Effector memory CD8-positive, alpha-beta T cell (primary cell): ENCODE results near the gene ELAVL3.
"Not testable (repeated sequence)": the region's sequence is repeated elsewhere in the genome, so short reads cannot be mapped to it uniquely, and the experiment has no call there.

Source experiments
- ATAC-seq: fragments of 150-1000 bp; cut with Tn5 transposase; replicated peaks from 2 replicates; pipeline ENCODE4 v1.10.0; 2021; ENCODE audit warnings: mild to moderate bottlenecking, moderate library complexity
- DNase-seq, 3 experiments: peaks; one replicate each; pipeline ENCODE4 v3.0.0; 2021
- H3K27ac Mint-ChIP-seq, 2 donors: one replicate each; pipeline ENCODE4 v1.8.0; 2022; ENCODE audit warnings: mild to moderate bottlenecking in 2 of 2, mixed read lengths in 2 of 2, moderate library complexity in 2 of 2
- H3K27me3 Mint-ChIP-seq, 2 donors: one replicate each; pipeline ENCODE4 v1.8.0; 2022; ENCODE audit warnings: mixed read lengths in 2 of 2
- H3K36me3 Mint-ChIP-seq: one replicate; pipeline ENCODE4 v1.8.0; 2022; ENCODE audit warnings: mild to moderate bottlenecking, moderate library complexity, mixed read lengths; ENCODE audit not compliant: insufficient read depth
- H3K4me1 Mint-ChIP-seq, 2 donors: one replicate each; pipeline ENCODE4 v1.8.0; 2022; ENCODE audit warnings: low read depth in 2 of 2, mixed read lengths in 2 of 2
- H3K4me3 Mint-ChIP-seq, 2 donors: one replicate each; pipeline ENCODE4 v1.8.0; 2022; ENCODE audit warnings: mild to moderate bottlenecking in 2 of 2, mixed read lengths in 2 of 2, moderate library complexity in 2 of 2
- H3K9me3 Mint-ChIP-seq, 2 donors: one replicate each; pipeline ENCODE4 v1.8.0; 2022; ENCODE audit warnings: mixed read lengths in 2 of 2

The ELAVL3 gene

DNA sequence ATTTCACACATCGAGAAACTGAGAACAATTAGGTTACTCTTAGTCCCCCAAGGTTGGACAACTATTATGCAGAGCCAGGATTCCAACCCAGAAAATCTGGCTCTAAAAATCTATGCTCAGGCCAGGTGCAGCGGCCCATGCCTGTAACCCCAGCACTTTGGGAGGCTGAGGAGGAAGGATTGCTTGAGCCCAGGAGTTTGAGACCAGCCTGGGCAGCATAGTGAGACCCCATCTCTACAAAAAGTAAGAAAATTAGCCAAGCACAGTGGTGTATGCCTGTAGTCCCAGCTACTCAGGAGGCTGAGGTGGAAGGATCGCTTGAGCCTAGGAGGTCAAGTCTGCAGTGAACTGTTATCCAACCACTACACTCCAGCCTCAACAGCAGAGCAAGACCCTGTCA is 47.3 kb downstream of the ELAVL3 start:
- H3K4me3 Mint-ChIP-seq: peak overlapping the region; percentile 98
- not testable (repeated sequence) for H3K9me3 Mint-ChIP-seq, ATAC-seq, H3K27me3 Mint-ChIP-seq, DNase-seq
- H3K36me3 Mint-ChIP-seq: peaks cover 27% of the 10 kb centered on the region
- peak overlapping the region in 1 of 2 donors; percentile 95 for H3K27ac Mint-ChIP-seq
- H3K4me1 Mint-ChIP-seq: peaks cover 18% of the 10 kb centered on the region in 2 donors

DNA sequence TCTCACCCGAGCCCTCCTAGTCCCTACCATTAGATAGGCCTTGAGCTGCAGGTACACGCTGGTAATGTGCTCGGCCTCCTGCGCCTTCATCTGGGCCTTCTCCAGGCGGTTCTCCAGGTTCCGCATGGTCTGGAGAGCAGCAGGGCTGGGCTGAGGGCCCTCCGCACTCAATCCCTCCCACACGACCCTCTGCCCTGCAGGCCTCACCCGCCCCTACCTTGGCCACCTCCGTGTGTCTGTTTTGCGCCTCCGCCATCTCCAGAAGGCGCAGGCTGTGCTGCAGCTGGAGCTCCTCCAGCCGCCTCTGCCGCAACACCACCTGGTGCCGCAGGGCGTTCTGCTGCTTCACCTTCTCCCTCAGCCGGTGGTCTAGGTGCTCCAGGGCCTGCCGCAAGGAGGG is 54.2 kb downstream of the ELAVL3 start:
- Mint-ChIP-seq H3K27me3 (peaks cover 18 to 34% of the 10 kb centered on the region in 2 donors), H3K4me1 (peaks cover 16 to 18% of the 10 kb centered on the region in 2 donors), H3K36me3 (no peaks in the 10 kb centered on the region), H3K4me3 (no peak overlapping the region), H3K27ac (no peak overlapping the region), H3K9me3 (no peaks in the 10 kb centered on the region)
- ATAC-seq (no peak), DNase-seq (no peak)

DNA sequence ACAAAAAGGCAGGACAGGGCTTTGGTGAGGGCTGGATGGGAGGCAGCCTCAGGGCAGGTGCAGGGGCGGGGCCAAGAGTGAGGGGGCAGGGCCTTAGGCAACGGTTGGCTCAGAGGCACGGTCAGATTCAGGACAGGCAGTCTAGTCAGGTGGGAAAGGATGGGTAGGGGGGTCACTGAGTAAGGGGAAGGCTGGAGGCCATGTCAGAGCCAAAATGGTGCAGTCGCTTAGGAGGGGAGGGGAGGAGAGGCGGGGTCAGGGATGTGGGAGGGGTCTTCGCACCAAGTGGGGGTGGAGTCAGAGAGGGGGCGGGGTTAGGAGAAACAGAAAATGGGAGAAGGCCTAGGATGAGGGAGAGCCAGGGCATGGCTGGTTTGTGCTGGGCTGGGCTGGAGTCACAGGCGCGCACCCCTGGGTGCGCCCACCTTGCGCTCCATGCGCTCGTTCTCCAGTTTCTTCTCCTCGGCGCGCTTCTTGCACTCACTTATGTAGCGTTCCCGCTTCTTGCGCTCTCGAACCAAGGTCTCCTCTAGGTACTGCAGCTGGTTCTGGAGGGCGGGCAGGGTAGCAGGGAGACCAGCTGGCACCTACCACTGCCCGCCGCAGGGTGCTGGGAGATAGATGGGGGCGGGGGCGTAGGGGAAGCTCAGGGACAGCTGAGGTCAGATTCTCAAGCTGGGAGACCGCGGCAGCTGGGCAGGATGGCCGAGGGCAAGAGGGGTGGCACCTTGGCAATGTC is 55.0 kb downstream of the ELAVL3 start:
- DNase-seq (no peak), ATAC-seq (no peak)
- no peak overlapping the region for H3K27ac Mint-ChIP-seq
- no peak overlapping the region for H3K4me3 Mint-ChIP-seq
- peaks cover 26 to 41% of the 10 kb centered on the region in 2 donors for H3K27me3 Mint-ChIP-seq
- H3K4me1 Mint-ChIP-seq: peaks cover 22 to 25% of the 10 kb centered on the region in 2 donors
- no peaks in the 10 kb centered on the region for H3K9me3 Mint-ChIP-seq
- no peaks in the 10 kb centered on the region for H3K36me3 Mint-ChIP-seq

DNA sequence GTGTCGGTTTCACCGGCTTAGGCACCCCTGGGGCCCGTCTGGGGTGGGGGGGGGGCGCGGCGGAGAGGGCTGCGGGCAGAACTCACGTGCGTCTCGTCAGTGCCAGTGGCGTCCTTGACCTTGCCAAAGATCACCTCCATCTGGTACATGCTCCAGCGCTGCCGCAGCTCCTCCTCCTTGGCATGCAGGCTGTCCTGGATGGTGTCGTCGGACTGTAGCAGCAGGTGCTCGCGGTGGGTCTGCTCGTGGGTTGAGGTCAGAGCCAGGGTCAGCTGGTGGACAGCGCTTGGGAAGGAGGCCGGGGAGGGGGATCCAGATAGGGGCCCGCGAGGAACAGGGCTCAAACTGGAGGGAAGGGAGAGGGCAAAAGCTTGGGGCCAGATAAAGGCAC is 57.1 kb downstream of the ELAVL3 start:
- Mint-ChIP-seq H3K4me3 (peak overlapping the region in 1 of 2 donors; percentile 71), H3K27me3 (peaks cover 42 to 53% of the 10 kb centered on the region in 2 donors), H3K36me3 (peaks cover 3% of the 10 kb centered on the region), H3K4me1 (peaks cover 29 to 34% of the 10 kb centered on the region in 2 donors), H3K9me3 (no peaks in the 10 kb centered on the region), H3K27ac (no peak overlapping the region)
- DNase-seq (no peak), ATAC-seq (no peak)

DNA sequence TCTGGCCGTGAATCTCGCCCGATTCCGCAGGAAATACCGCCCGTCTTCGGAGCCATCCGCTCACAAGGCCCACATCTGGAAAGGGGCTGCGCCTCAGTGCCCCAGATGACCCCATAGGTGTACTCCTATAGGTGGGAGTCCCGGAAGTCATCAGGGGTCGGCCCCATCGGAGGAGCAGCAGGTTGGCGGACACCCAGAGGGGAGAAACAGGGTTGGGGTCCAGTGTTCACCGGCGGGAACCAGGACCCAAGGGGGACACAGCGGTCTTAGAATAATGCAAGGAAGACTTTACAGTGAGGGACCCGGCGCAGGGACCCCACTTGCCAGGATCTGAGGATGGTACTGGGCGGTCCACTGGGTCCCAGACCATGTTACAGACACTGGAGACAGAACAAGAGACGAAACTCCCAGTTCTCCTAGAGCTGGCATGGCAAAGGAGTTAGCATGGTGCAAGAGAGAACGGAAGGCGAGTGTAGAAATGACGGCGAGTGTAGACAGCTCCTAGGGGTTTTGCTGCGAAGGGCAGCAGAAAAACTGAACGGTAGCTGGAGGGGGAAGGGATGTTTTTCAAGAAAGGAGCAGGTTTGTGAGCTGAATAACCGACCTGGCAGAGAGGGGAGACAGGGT is 57.6 kb downstream of the ELAVL3 start:
- H3K4me3 Mint-ChIP-seq: peak overlapping the region; percentile 71 to 78
- DNase-seq: no peak
- H3K4me1 Mint-ChIP-seq: peaks cover 30 to 37% of the 10 kb centered on the region in 2 donors
- no peak for ATAC-seq
- peaks cover 47 to 58% of the 10 kb centered on the region in 2 donors for H3K27me3 Mint-ChIP-seq
- H3K27ac Mint-ChIP-seq: no peak overlapping the region
- H3K36me3 Mint-ChIP-seq: peaks cover 3% of the 10 kb centered on the region
- no peaks in the 10 kb centered on the region for H3K9me3 Mint-ChIP-seq

DNA sequence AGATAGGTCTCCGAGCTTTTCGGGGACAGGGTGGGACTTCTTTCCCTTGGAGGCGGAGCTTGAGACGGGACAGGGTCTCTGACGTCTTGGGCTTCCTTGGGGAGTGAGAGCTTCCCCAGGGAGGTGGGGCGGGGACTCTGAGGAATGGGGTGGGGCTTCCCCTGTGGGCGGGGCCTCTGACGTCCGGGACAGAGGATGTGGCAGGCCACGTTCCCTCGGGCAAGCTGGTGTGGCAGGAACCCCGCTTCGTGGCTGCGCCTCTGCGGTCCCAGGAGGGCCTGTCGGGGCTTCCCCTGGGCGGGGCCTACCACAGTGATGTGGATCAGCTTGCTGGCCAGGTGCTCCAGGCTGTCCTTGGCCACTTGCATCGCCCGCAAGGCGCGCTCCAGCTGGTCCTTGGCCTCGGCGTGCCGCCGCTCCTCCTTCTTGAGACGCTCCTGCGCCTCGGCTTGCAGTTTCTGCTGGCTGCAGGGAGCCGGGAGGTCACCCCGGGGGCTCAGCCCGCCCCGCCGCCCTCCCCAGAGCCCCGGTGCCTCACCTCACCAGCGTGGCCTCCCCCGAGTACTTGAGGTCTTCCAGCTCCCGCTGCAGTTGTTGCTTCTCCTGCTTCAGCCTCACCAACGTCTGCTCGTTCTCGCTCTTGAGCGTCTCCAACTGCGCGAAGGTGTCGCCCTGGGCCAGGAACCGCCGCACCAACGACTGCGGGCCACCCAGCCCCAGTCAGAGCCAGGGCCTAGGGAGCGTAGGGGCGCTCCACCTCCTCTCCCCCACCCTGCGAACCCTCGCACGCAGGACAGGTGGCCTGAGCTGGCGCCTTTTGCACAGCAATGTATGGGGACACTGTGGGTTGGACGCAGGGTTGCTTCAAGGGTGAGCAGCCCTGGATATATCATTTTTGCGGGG is 58.4 kb downstream of the ELAVL3 start:
- peaks cover 30 to 37% of the 10 kb centered on the region in 2 donors for H3K4me1 Mint-ChIP-seq
- ATAC-seq (peak; percentile 89), DNase-seq (peak; percentile 45 to 64 (median 63))
- no peak overlapping the region for H3K27ac Mint-ChIP-seq
- no peaks in the 10 kb centered on the region for H3K9me3 Mint-ChIP-seq
- peak overlapping the region; percentile 71 to 78 for H3K4me3 Mint-ChIP-seq
- peaks cover 55 to 67% of the 10 kb centered on the region in 2 donors for H3K27me3 Mint-ChIP-seq
- H3K36me3 Mint-ChIP-seq: peaks cover 3% of the 10 kb centered on the region

DNA sequence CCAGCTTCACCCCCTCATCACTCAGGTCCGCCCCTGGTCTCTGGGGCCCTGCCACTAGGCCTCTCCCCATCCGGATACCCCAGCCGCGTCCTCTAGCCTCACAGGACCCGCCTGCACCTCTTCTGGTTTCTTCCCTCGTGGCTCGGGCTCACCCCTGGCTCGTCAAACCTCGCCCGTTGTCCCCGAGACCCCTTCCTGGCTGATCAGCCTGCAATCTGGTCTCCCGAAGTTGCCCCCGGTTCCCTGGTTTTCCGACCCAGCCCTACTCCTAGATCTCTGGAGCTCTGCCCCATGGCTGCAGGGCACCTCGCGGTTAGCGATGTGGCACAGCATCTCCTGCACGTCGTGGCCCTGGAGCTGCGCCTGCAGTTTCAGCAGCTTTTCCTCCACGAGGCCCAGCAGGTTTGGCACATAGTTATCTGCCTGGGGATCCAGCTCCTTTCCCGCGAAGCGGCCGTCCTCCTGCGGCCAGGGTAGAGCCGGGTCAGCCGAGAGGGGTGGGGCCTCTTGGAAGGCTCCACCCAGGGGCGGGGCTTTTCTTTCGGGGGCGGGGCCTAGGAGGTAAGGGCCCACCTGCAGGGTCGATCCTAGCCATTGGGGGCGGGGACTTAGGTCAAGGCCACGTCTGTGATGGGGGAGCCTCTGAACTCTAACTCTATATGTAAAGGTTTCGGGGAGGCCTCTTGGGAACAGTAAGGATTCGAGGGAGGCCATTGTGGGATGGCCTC is 59.3 kb downstream of the ELAVL3 start:
- Mint-ChIP-seq H3K36me3 (peaks cover 3% of the 10 kb centered on the region), H3K4me1 (peaks cover 30 to 37% of the 10 kb centered on the region in 2 donors), H3K27me3 (peaks cover 61 to 73% of the 10 kb centered on the region in 2 donors)

DNA sequence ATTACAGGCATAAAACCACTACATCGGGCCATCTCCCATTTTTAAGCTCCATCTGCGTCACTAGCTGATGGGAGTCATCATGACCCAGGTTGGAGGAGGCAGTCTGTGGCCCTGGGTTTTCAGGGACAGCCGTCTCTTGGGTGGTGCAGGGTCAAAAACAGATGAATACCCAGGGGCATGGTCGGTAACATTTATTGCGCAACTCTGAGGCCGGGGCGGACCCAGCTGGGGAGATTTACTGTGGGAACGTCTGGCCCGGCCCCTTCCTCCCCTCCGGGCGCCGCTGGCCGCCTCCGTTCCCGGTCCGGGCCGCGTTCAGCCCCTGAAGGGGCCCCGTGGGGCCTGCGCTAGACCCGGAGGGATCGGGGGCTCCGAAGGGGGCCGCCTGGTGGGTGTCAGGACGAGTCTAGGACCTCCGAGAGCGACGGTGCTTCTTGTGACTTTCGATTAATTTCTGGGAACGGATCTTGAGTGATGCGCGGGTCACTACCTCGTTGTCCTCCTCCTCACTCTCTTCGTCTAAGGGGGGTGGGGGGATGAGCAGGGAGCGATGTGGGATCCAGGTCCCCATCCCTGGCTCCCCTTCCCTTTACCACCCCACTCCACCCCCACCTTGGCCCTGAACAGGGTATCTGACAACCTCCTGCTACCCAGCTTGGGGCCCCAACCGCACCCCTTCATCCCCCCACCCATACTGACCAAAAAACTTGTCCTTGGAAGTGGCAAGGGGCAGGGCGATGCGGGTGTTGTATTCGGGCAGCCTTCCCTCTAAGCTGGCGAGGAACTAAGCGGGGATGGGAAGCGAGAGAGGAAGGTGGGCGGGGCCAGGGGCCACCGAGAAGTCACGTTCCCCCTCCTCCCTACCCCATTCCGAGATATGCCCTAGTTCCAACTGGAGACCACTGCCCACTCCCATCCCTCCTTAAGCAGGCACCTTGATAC is 60.1 kb downstream of the ELAVL3 start:
- DNase-seq (no peak), ATAC-seq (no peak)
- H3K4me1 Mint-ChIP-seq: peaks cover 30 to 37% of the 10 kb centered on the region in 2 donors
- H3K27ac Mint-ChIP-seq: peak overlapping the region in 1 of 2 donors; percentile 44
- peaks cover 65 to 79% of the 10 kb centered on the region in 2 donors for H3K27me3 Mint-ChIP-seq
- H3K9me3 Mint-ChIP-seq: no peaks in the 10 kb centered on the region
- peak overlapping the region; percentile 71 to 78 for H3K4me3 Mint-ChIP-seq
- H3K36me3 Mint-ChIP-seq: peaks cover 3% of the 10 kb centered on the region

More for the DNA sequence above, 59.3 kb downstream of the ELAVL3 start:
- Mint-ChIP-seq H3K4me3 (peak overlapping the region; percentile 71 to 78), H3K27ac (peak overlapping the region in 1 of 2 donors; percentile 44), H3K9me3 (no peaks in the 10 kb centered on the region)
- ATAC-seq (peak; percentile 41), DNase-seq (peak in 2 of 3 experiments; percentile 20 to 26)

DNA sequence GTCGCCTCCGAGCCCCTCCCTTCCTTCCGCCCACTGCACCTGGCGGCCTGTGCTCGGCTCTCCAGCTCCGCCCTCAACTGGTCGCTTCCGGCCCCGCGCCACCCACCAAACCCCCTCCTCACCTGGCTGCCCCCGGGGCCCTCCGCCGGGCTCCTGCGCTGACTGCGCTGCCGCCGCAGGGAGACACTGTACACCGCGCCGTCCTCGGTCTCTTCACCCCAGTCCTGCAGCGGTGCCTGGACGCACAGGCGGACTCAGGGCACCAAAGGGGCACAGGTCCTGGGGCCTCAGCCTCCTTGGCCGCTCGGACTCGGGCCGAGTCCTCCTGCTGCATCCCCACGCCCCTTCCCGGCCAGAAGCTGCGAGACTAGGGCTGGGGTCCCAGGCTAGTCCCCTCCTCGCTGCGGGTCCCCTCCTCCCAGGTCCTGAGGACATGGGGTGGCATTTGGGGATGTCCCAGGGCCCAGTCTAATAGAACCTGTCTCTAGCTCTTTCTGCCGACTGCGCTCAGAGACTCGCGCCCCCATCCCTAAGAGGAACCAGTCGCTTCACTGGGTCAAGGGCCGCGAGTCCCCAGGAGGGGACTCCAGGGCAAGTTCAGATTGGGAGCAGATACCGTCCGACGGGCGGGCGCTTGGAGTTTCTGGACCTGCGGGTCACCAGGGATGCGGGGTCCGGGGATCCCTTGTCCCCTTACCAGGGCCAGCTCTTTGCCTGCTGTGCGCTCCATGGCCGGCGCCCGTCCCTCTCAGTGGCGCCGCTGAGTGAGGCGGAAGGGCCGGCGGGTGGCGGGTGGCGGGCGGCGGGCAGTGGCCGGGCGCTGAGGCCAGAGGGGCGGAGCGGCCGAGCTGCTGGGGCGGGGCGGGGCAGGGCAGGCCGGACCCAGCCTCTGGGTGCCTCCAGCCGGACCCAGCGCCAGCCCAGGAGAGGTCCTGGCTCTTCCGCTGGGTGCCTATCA is 62.0 kb downstream of the ELAVL3 start, which contains the start of gene RGL3:
TSS of gene RGL3 (minus strand) at position 766 of the 958 bp plus-strand sequence. CDS start at position 730, 36 bp downstream.
- peaks cover 30 to 37% of the 10 kb centered on the region in 2 donors for H3K4me1 Mint-ChIP-seq
- no peak for ATAC-seq
- DNase-seq: no peak
- peaks cover 63 to 75% of the 10 kb centered on the region in 2 donors for H3K27me3 Mint-ChIP-seq
- H3K9me3 Mint-ChIP-seq: no peaks in the 10 kb centered on the region
- H3K4me3 Mint-ChIP-seq: peak within 1 kb of the TSS; percentile 37 to 78
- peaks cover 3% of the 10 kb centered on the region for H3K36me3 Mint-ChIP-seq
- H3K27ac Mint-ChIP-seq: no peak within 1 kb of the TSS

DNA sequence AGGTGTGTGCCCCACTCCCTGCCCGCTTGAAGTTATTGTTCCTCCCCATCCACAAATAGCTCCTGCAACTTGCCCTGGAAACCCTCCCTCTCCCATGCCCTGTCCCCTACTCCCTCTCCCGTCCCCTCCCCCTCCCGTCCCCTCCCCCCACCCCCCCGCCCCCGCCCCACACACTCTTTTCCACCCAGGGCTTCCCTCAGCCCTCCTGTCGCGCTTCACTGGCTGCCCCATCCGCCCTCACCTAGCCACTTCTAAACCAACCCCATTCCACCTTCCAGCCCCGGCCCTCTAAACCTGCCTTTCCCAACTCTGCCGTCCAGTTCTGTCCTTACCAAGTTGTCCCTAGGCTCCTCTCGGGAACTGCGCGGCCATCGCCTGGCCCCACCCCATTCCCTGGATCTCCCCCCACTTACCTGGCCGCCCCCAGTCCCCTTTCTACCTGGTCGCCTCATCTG is 62.7 kb downstream of the ELAVL3 start:
- peak overlapping the region in 1 of 2 donors; percentile 37 for H3K4me3 Mint-ChIP-seq
- no peaks in the 10 kb centered on the region for H3K9me3 Mint-ChIP-seq
- H3K36me3 Mint-ChIP-seq: peaks cover 3% of the 10 kb centered on the region
- peaks cover 56 to 68% of the 10 kb centered on the region in 2 donors for H3K27me3 Mint-ChIP-seq
- H3K27ac Mint-ChIP-seq: no peak overlapping the region
- H3K4me1 Mint-ChIP-seq: peaks cover 23 to 32% of the 10 kb centered on the region in 2 donors
- ATAC-seq (no peak), DNase-seq (no peak)
